ENCODE data around the gene ATL2.

GRCh38 chr2:38352336-38352735, 24.7 kb downstream of the ATL2 start:
- TF ChIP-seq CTCF (IDR thresholded peaks at IDR 0.05) (no peak), POLR2A (IDR thresholded peaks at IDR 0.05) (no peak)
